T-cell (primary cell): Measurements from ENCODE around the gene POFUT1. TPM values are rescaled to one million over a fixed set of nuclear protein-coding genes. Genes with fewer than 3 reads are reported as not detected.

Experiments used
- ATAC-seq, 4 experiments: fragments of 200-7000 bp in 3 of 4; fragments of 150-1000 bp in 1 of 4; cut with Tn5 transposase; replicated peaks in 1 of 4; 1 replicate in 3 of 4; 2 replicates in 1 of 4; pipeline ENCODE4 v1.10.0; 2021; ENCODE audit warnings: moderate library complexity in 3 of 4, mild to moderate bottlenecking in 2 of 4, moderate number of reproducible peaks in 1 of 4
- CTCF ChIA-PET, 2 donors: fragments of 300-600 bp; sonication (Branson Sonifier 250); formaldehyde crosslinking; loops; one replicate each; lab custom pipeline; 2022; ENCODE audit warnings: antibody characterized with exemption in 2 of 2; lab: Charles Lee
- POLR2A ChIA-PET, 2 donors: fragments of 300-600 bp; sonication (Branson Sonifier 250); formaldehyde crosslinking; loops; one replicate each; lab custom pipeline; 2022; ENCODE audit warnings: antibody characterized with exemption in 2 of 2; lab: Charles Lee
- DNase-seq, 35 experiments: peaks; one replicate each; pipeline versions ENCODE4 v3.0.0 to v3.0.0-alpha.2; 2013 to 2023
- H3K27ac ChIP-seq: one replicate; pipeline ENCODE4 v1.5.1; 2013; ENCODE audit warnings: low read length
- H3K27me3 ChIP-seq, 2 experiments: replicated peaks in 1 of 2; 1 replicate in 1 of 2; 2 replicates in 1 of 2; pipeline versions ENCODE4 v1.6.1 to v1.7.0; 2013; ENCODE audit warnings: low read length in 1 of 2, mixed read lengths in 1 of 2; ENCODE audit not compliant: control insufficient read depth in 2 of 2, insufficient read depth in 2 of 2; ENCODE audit errors: extremely low read depth in 1 of 2
- H3K36me3 ChIP-seq, 2 donors: 1 replicate in 1 of 2; 2 replicates in 1 of 2; pipeline versions ENCODE4 v1.6.1 to v1.7.0; 2013; ENCODE audit warnings: low read length in 1 of 2; ENCODE audit not compliant: control insufficient read depth in 2 of 2, insufficient read depth in 1 of 2; ENCODE audit errors: extremely low read depth in 1 of 2
- H3K4me1 ChIP-seq, 2 experiments: 1 replicate in 1 of 2; 2 replicates in 1 of 2; pipeline versions ENCODE4 v1.6.1 to v1.7.0; 2013; ENCODE audit warnings: low read length in 2 of 2, mixed read lengths in 1 of 2; ENCODE audit not compliant: insufficient read depth in 2 of 2, control insufficient read depth in 1 of 2; ENCODE audit errors: extremely low read depth in 1 of 2
- H3K4me3 ChIP-seq, 2 donors: 1 replicate in 1 of 2; 2 replicates in 1 of 2; pipeline versions ENCODE4 v1.5.1 to v1.7.0; 2013; ENCODE audit warnings: mild to moderate bottlenecking in 2 of 2, low read length in 1 of 2, moderate library complexity in 1 of 2; ENCODE audit not compliant: control insufficient read depth in 1 of 2; ENCODE audit errors: extremely low read depth in 1 of 2
- H3K9me3 ChIP-seq: 2 replicates; pipeline ENCODE4 v1.7.0; 2013
- H3K27ac Mint-ChIP-seq, 2 donors: one replicate each; pipeline ENCODE4 v1.8.0; 2020 to 2021; ENCODE audit warnings: mild to moderate bottlenecking in 2 of 2, mixed read lengths in 2 of 2
- H3K27me3 Mint-ChIP-seq, 2 donors: one replicate each; pipeline ENCODE4 v1.8.0; 2021 to 2022; ENCODE audit warnings: mixed read lengths in 2 of 2
- H3K36me3 Mint-ChIP-seq: one replicate; pipeline ENCODE4 v1.8.0; 2021; ENCODE audit warnings: mixed read lengths
- H3K4me1 Mint-ChIP-seq, 3 donors: one replicate each; pipeline ENCODE4 v1.8.0; 2020 to 2022; ENCODE audit warnings: mixed read lengths in 3 of 3, mild to moderate bottlenecking in 1 of 3
- H3K4me3 Mint-ChIP-seq, 3 donors: one replicate each; pipeline ENCODE4 v1.8.0; 2020 to 2022; ENCODE audit warnings: mild to moderate bottlenecking in 3 of 3, mixed read lengths in 3 of 3, moderate library complexity in 3 of 3
- H3K9me3 Mint-ChIP-seq, 3 donors: one replicate each; pipeline ENCODE4 v1.8.0; 2020 to 2022; ENCODE audit warnings: mixed read lengths in 3 of 3
- WGBS: methylation state at CpG from one replicate; pipeline ENCODE4 v1.1.5; 2013; ENCODE audit warnings: missing lambda C conversion rate; ENCODE audit not compliant: insufficient coverage; 5-methylcytosine and 5-hydroxymethylcytosine counted together
- total RNA-seq, 35 experiments: library from RNA in 6 of 35; stranded (reverse) in 6 of 35; fragments of 120-200 nt in 1 of 35; gene quantifications; one replicate each; pipeline versions ENCODE4 v1.2.1 to v1.2.4 and lab custom pipeline; 2013 to 2026

Gene POFUT1
- total RNA-seq, 5 donors from 2014 or later (not counting 1 experiment from before 2014, with no cell fraction given): 13.2 to 20.6 (median 17.7) TPM

GRCh38 chr20:32188376-32189122 is 19.1 kb upstream of the POFUT1 start:
- ChIA-PET CTCF (no interaction called here), POLR2A (no interaction called here)
- H3K27ac ChIP-seq: no peak overlapping the region
- peaks cover 29 to 35% (median 30%) of the 10 kb centered on the region in 3 donors for H3K4me1 Mint-ChIP-seq
- H3K4me1 ChIP-seq: peaks cover 2 to 28% of the 10 kb centered on the region in 2 experiments
- H3K9me3 ChIP-seq: no peaks in the 10 kb centered on the region
- H3K9me3 Mint-ChIP-seq: no peaks in the 10 kb centered on the region
- ATAC-seq: no peak
- H3K27ac Mint-ChIP-seq: peak overlapping the region; percentile 50 to 60
- DNase-seq: no peak
- peak overlapping the region; percentile 74 to 79 (median 79) for H3K4me3 Mint-ChIP-seq
- H3K4me3 ChIP-seq: no peak overlapping the region
- 98% methylated on average over 17 of the region's 17 CpGs for WGBS
- H3K36me3 Mint-ChIP-seq: no peaks in the 10 kb centered on the region
- H3K27me3 Mint-ChIP-seq: no peaks in the 10 kb centered on the region
- peaks cover 0 to 5% of the 10 kb centered on the region in 2 experiments for H3K27me3 ChIP-seq
- no peaks in the 10 kb centered on the region for H3K36me3 ChIP-seq

GRCh38 chr20:32189123-32189410 is 18.6 kb upstream of the POFUT1 start:
- peak overlapping the region; percentile 69 for H3K27ac ChIP-seq
- H3K27ac Mint-ChIP-seq: peak overlapping the region; percentile 82 to 91
- no peaks in the 10 kb centered on the region for H3K27me3 Mint-ChIP-seq
- peak overlapping the region; percentile 71 to 74 for H3K4me3 ChIP-seq
- H3K4me1 ChIP-seq: peaks cover 2 to 28% of the 10 kb centered on the region in 2 experiments
- no peaks in the 10 kb centered on the region for H3K36me3 ChIP-seq
- POLR2A ChIA-PET: no interaction called here
- no peaks in the 10 kb centered on the region for H3K9me3 Mint-ChIP-seq
- no peaks in the 10 kb centered on the region for H3K36me3 Mint-ChIP-seq
- peaks cover 0 to 5% of the 10 kb centered on the region in 2 experiments for H3K27me3 ChIP-seq
- peaks cover 30 to 35% (median 31%) of the 10 kb centered on the region in 3 donors for H3K4me1 Mint-ChIP-seq
- peak overlapping the region; percentile 79 to 85 (median 79) for H3K4me3 Mint-ChIP-seq
- no peaks in the 10 kb centered on the region for H3K9me3 ChIP-seq
- DNase-seq (no peak), ATAC-seq (no peak)
- WGBS: 94% methylated on average over 6 of the region's 9 CpGs
- CTCF ChIA-PET: no interaction called here

GRCh38 chr20:32189691-32190615 is 17.7 kb upstream of the POFUT1 start:
- peak overlapping the region; percentile 69 for H3K27ac ChIP-seq
- Mint-ChIP-seq H3K9me3 (no peaks in the 10 kb centered on the region), H3K4me1 (peaks cover 30 to 35% (median 31%) of the 10 kb centered on the region in 3 donors), H3K36me3 (peaks cover 4% of the 10 kb centered on the region), H3K27me3 (no peaks in the 10 kb centered on the region), H3K27ac (peak overlapping the region; percentile 86 to 91), H3K4me3 (peak overlapping the region; percentile 79 to 85 (median 79))
- WGBS: 6% methylated on average over 73 of the region's 88 CpGs
- DNase-seq (peak in 33 of 35 experiments; percentile 11 to 57 (median 32)), ATAC-seq (peak; percentile 62 to 77 (median 68))
- ChIA-PET POLR2A (no interaction called here), CTCF (no interaction called here)
- peak overlapping the region; percentile 71 to 74 for H3K4me3 ChIP-seq
- H3K36me3 ChIP-seq: peaks cover 0 to 6% of the 10 kb centered on the region in 2 donors
- H3K27me3 ChIP-seq: peaks cover 0 to 5% of the 10 kb centered on the region in 2 experiments
- H3K9me3 ChIP-seq: no peaks in the 10 kb centered on the region
- H3K4me1 ChIP-seq: peaks cover 2 to 28% of the 10 kb centered on the region in 2 experiments

- Histone ChIP-seq H3K36me3 (peaks cover 0 to 14% of the 10 kb centered on the region in 2 donors), H3K4me3 (peak overlapping the region; percentile 71 to 74), H3K27me3 (peaks cover 0 to 5% of the 10 kb centered on the region in 2 experiments), H3K9me3 (no peaks in the 10 kb centered on the region), H3K27ac (peak overlapping the region; percentile 54), H3K4me1 (peaks cover 2 to 28% of the 10 kb centered on the region in 2 experiments)
- peaks cover 28 to 35% (median 29%) of the 10 kb centered on the region in 3 donors for H3K4me1 Mint-ChIP-seq
- no peaks in the 10 kb centered on the region for H3K27me3 Mint-ChIP-seq
- H3K9me3 Mint-ChIP-seq: no peaks in the 10 kb centered on the region
- ChIA-PET POLR2A (interaction anchor here in 1 of 2 donors (0.6 kb wide), 1 partner anchor 15 kb away, joined by 3 read pairs; no protein-coding TSS in a partner anchor), CTCF (interaction anchor here (0.5 to 0.8 kb wide), 3 partner anchors 72 to 1358 kb away, joined by 3 to 4 read pairs (median 3); no protein-coding TSS in a partner anchor)
- H3K36me3 Mint-ChIP-seq: peaks cover 10% of the 10 kb centered on the region
- peak overlapping the region; percentile 86 to 89 for H3K27ac Mint-ChIP-seq
- peak overlapping the region; percentile 79 to 81 (median 79) for H3K4me3 Mint-ChIP-seq
- no peak for DNase-seq
- no peak for ATAC-seq
- WGBS: 63% methylated on average over 13 of the region's 14 CpGs
These were observed 16.9 kb upstream of the POFUT1 start for GRCh38 chr20:32190616-32191415.

GRCh38 chr20:32191422-32191821 is 16.3 kb upstream of the POFUT1 start:
- POLR2A ChIA-PET: interaction anchor here in 1 of 2 donors (0.6 kb wide), 1 partner anchor 14 kb away, joined by 3 read pairs; no protein-coding TSS in a partner anchor
- DNase-seq (no peak), ATAC-seq (no peak)
- H3K4me3 ChIP-seq: no peak overlapping the region
- CTCF ChIA-PET: interaction anchor here (0.5 to 0.8 kb wide), 3 partner anchors 71 to 1357 kb away, joined by 3 to 4 read pairs (median 3); no protein-coding TSS in a partner anchor
- H3K9me3 Mint-ChIP-seq: no peaks in the 10 kb centered on the region
- H3K36me3 ChIP-seq: peaks cover 4 to 20% of the 10 kb centered on the region in 2 donors
- WGBS: 78% methylated on average over 1 of the region's 3 CpGs
- no peak overlapping the region for H3K27ac ChIP-seq
- H3K27me3 ChIP-seq: peaks cover 0 to 5% of the 10 kb centered on the region in 2 experiments
- H3K36me3 Mint-ChIP-seq: peaks cover 15% of the 10 kb centered on the region
- peak overlapping the region; percentile 77 to 86 for H3K27ac Mint-ChIP-seq
- peaks cover 28 to 35% (median 29%) of the 10 kb centered on the region in 3 donors for H3K4me1 Mint-ChIP-seq
- H3K27me3 Mint-ChIP-seq: no peaks in the 10 kb centered on the region
- H3K4me3 Mint-ChIP-seq: peak overlapping the region; percentile 79 to 81 (median 79)
- H3K9me3 ChIP-seq: no peaks in the 10 kb centered on the region
- peaks cover 2 to 28% of the 10 kb centered on the region in 2 experiments for H3K4me1 ChIP-seq
